Activated CD8-positive, alpha-beta memory T cell treated with anti-CD3 and anti-CD28 coated beads for 1 hour (primary cell): ENCODE measurements around the gene NEU2.
"Not testable (repeated sequence)": the region's sequence is repeated elsewhere in the genome, so short reads cannot be mapped to it uniquely, and the experiment has no call there.

Experiments used
- DNase-seq, 2 donors: peaks; one replicate each; pipeline ENCODE4 v3.0.0-alpha.2; 2020; ENCODE audit warnings: low read depth in 1 of 2; ENCODE audit errors: extremely low read depth in 1 of 2

Gene NEU2

DNA sequence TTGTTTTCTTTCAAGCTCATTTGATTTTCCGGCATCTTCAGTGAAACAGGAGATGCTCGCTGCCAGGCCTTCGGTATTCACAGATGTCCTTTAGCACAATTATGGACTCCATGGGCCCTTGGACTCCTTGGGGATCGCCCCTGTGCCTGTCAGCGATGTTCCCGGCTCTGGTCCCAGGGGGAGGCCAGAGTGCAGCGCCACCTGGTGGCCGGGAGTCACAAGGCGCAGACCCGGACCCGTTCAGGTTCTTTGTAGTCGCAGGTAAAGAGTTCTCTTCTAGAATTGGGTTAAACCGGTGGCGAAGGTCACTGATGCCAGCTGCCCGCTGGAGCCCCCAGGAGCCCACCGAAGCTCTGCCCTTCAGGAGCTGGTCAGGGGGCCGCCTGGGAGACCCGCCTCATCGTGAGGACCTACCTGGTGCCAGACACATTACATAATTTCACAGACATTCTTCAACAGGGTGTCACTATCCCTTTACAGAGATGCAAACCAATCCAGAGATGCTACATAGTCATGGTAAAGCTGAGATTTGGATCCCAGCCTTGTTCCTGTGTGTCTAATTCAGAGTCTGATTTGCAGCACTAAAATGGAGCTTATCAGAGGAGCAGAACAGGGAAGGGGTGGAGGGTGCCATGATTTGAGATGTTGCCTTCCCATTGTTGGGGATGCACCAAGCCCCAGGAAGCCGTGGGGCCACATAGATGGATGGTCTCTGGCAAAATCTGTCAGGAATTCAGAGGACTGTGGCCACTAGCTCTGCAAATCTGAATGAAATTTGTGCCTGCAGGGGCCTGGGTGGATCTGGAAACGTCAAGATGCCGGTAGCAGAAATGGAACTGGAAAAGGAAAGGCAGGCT, 21.7 kb downstream of the NEU2 start:
- DNase-seq, result peak; percentile 30 to 57

- no peak for DNase-seq
Measured at GRCh38 chr2:233055362-233055761, 22.9 kb downstream of the NEU2 start.

- DNase-seq, result no peak
Measured at GRCh38 chr2:233056961-233057605, 24.6 kb downstream of the NEU2 start.

GRCh38 chr2:233058717-233059546, 26.5 kb downstream of the NEU2 start:
- no peak for DNase-seq

- no peak for DNase-seq
Measured at GRCh38 chr2:233059547-233059796, 27.0 kb downstream of the NEU2 start.

DNA sequence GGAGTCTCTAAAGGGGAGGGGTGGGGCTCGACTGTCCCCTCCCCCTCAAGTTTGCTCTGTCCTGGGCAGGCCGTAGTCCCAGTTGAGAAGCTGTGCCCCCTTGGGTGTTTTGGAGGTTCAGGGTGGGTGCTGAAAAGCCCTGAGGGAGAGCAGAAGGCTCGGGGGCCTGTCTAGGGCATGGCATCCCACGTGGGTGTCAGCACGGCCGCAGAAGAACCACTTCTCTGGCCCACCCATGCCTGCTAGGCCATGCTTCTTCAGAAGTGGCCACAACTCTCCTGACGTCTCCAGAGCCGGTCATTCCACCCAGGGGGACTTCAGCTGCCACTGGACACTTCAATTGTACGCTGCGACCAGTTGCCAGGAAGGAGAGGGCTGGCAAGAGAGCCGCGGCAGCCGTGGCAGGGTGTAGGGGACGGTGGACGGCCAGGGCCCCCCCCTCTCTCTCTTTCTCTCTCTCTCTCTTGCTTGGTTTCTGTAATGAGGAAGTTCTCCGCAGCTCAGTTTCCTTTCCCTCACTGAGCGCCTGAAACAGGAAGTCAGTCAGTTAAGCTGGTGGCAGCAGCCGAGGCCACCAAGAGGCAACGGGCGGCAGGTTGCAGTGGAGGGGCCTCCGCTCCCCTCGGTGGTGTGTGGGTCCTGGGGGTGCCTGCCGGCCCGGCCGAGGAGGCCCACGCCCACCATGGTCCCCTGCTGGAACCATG, 27.5 kb downstream of the NEU2 start, which contains the start of gene INPP5D:
TSS of gene INPP5D (plus strand) at position 546 of the 704 bp plus-strand sequence. CDS start at position 683, 137 bp downstream.
- DNase-seq, result peak; percentile 42 to 55

DNA sequence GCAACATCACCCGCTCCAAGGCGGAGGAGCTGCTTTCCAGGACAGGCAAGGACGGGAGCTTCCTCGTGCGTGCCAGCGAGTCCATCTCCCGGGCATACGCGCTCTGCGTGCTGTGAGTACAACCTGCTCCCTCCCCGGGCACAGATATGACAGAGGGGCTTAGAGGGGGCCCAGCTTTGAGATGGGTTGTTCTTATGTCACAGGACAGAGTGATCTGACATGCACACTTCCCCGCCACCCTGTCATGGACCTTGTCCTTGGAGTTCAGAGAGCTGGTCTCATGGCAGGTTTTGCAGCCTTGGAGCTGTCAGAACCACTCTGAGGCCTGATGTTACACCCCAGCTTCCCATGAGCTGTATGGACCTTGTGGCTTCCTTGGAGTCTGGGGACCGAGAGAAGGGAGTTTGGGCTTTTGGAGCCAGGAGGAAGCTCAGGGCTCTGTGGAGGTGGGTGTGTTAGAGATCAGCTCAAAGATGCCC, 28.1 kb downstream of the NEU2 start:
- no peak for DNase-seq

GRCh38 chr2:233060980-233061590, 28.6 kb downstream of the NEU2 start:
- DNase-seq, result no peak

DNA sequence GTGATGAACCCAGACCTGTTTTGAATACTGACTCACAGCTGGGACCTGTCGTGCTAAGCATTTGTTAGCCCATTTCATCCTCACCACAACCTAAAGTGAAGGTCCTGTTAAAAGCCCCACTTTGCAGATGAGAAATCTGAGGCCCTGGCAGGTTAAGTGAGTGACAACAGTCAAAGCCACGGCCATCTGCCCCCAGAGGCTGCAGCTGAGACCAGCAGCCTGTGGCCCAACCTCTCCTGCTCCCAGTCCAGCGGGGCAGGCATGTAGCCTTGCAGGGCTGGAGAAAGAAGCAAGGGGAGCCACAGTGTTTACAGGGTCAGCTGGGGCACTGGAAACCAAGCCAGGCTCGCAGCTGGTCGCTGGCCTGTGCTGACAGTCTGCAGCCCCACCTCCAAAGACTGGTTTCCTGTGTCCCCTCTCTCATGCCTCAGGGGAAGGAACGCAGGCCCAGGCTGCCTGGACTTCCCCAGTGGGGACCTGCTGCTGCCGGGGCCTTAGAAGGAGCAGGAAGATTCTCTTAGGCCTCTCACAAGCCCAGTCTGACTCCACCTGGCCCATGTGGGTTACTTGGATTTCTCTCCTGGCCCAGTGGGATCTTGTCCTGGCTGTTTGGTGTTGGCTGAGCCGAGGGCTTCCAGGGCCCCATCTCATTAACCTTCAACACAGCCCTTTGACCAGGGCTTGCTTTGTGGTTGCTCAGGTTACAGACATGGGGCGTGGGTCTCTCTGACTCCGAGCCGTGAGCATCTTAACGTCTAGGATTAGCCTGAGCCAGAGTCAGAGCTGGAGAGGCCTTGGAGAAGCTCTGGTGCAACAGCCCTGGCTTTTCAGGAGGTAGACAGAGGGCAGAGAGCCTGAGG, 29.3 kb downstream of the NEU2 start:
- no peak for DNase-seq

DNA sequence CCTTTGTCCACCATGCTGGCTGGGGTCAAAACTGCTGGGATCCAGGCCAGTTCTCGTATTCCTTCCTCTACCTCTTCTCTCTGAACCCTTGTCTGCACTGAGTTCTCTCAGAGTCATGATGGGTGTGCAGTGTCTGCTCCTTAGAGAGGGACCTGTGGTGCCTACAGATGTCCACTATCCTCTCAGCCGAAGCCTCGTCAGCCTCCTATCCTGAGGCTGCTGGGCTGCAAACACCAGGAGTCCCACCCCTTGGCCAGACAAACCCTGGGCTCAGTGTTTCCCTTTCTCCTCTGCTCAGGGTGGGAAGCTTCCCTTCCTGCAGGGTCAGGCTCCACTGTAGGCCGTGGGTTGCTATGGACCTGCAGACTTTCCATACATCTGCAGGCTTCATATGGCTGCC, 30.0 kb downstream of the NEU2 start:
- no peak for DNase-seq

- no peak for DNase-seq
Measured at GRCh38 chr2:233062946-233063268, 30.4 kb downstream of the NEU2 start.

- DNase-seq, result no peak
Measured at GRCh38 chr2:233063269-233063975, 30.9 kb downstream of the NEU2 start.

DNA sequence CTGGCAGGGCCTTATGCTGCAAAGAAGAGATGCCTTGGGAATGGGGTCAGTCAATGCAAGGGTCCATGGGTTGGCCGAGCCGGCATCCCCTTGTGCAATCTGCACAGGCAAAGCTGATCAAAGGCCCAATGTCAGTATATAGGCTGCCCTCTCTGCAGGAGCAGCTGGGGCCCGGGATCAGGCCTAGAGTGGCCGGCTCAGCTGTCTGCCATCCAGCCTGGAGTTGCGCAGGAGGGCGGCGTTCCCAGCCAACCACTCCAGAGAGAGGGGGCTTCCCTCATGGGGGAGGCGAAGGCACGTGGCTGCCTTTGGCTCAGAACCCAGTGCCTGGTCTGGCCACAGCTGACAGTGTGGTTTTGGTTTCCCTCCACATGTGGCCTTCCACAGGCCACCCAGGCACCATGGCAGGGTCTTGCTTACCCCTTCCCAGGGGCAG, 31.5 kb downstream of the NEU2 start:
- DNase-seq, result no peak

DNA sequence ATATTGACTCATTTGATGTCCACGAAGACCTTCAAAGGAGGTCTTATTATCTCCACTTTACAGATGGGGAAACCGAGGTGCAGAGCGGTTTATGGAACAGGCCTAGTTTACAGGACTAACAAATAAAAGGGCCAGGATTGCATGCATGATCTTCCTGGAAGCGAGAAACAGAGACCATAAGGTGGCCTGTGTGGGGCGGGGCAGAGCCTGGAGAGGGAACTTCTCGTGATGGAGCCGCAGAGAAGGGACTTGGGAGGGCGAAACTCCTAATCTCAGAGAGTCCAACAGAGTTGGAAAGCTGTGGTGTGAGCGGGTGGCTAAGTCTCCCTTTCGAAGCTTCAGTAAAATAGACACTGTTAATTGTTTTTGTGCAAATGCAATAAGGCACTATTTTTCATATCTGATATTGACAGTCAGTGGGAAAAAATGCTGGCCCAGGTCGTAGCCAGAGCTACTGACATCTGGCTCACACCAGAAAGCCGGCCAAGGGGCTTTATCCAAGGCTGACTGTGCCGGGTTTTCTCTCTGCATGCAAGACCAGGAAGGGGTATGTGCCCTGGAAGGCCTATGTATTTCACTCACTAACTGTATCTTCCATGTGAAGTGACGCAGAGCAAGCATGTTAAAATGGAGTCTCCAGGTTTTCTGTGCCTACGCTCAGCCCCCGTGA, 32.2 kb downstream of the NEU2 start:
- no peak for DNase-seq

DNA sequence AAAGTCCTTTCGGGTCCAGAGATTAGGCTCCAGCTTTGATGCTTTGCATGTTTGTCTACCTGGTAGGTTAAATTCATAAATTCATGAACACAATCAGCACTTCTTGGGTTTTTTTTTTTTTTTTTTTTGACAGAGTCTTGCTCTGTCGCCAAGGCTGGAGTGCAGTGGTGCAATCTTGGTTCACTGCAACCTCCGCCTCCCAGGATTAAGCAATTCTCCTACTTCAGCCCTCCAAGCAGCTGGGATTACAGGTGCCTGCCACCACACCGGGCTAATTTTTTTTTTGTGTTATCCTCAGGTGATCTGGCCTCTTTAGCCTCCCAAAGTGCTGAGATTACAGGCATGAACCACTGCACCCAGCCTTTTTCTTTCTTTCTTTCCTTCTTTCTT, 32.7 kb downstream of the NEU2 start:
- DNase-seq, result not testable (repeated sequence)

DNA sequence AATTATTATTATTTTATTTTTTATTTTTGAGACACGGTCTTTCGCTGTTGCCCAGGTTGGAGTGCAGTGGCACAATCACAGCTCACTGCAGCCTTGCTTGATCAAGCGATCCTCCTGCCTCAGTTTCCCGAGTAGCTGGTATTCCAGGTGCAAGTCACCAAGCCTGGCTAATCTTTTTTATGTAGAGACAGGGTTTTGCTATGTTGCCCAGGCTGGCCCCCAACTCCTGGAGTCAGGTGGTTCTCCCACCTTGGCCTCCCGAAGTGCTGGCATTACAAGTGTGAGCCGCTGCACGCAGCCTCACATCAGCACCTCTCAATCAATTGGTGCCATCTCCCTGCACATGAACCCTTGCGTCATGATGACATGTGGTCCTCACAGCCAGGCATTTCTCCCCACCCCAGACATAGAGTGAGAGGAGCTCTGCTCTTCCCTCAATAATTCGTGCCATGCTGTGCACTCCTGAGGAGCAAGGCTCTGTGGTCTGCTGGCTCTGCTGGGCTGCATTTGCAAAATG, 33.5 kb downstream of the NEU2 start:
- no peak for DNase-seq

DNA sequence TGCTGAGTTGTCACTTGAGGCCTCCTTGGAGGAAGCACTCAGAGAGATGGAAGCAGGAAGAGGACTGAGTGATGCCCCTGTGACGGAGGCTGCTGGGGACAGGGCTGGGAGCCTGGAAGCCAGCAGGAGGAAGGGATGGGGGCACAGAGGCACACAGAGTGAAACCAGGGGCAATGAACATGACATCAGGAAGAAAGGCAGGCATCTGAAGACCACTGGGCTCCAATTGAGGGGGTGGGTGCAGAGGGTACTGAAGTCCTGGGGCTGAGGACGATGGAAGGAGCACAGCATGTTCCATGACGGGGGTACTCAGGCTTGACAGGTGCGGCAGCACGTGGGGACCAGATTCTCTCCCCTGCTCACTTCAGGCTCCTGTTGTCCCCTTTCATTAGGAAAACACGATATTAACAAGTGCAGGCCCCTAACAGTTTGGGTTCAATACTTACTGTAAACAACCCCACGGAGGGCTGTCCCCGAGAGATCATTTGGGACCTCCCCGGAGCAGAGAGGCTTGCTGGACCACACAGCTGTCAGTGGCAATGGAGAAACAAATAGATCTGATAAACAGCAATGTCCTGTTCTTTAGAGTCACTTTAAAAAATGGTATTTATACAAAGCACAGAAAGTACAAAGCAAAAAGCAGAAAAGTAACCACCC, 36.4 kb downstream of the NEU2 start:
- DNase-seq, result no peak

DNA sequence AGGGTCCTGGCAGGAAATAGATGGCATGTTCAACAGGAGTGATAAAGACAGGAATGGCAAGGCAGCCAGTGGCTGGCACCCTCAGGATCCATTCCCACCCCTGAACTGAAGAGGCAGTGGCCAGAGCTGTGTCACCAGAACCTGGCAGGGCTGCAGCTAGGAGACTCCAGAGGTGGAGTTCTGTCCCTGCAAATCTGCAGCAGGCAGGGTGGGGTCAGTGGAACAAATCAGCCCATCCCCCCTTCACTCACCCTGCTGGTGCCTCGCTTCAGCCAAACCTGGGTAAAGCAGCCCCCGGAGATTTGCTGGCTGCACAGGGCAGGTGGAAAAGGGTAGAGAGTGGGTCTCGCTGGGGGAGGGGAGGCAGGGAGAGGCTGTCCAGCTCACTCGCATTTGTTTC, 40.4 kb downstream of the NEU2 start:
- DNase-seq, result no peak
